AG04450 (cell line): Measurements from ENCODE around the gene MT2A. TPM values are rescaled to one million over a fixed set of nuclear protein-coding genes. Genes with fewer than 3 reads are reported as not detected.
"Not testable (repeated sequence)": the region's sequence is repeated elsewhere in the genome, so short reads cannot be mapped to it uniquely, and the experiment has no call there.

Experiments
- CTCF ChIA-PET: fragments of 300-600, 350-600 bp; formaldehyde crosslinking; extraction: SDS; loops from one replicate; lab custom pipeline; 2022; ENCODE audit warnings: antibody characterized with exemption, inconsistent platforms; lab: Charles Lee
- POLR2A ChIA-PET: fragments of 350-600 bp; formaldehyde crosslinking; extraction: SDS; loops from one replicate; lab custom pipeline; 2021; ENCODE audit warnings: antibody characterized with exemption, inconsistent platforms; lab: Yijun Ruan, JAX
- DNase-seq: peaks from one replicate; pipeline ENCODE4 v3.0.0-alpha.2; 2011; ENCODE audit warnings: low read depth, low spot score
- H3K27ac ChIP-seq: one replicate; pipeline ENCODE4 v1.5.1; 2012; ENCODE audit warnings: low read depth, low read length, control low read depth
- H3K27me3 ChIP-seq: one replicate; pipeline ENCODE4 v1.6.0; 2012; ENCODE audit warnings: low read length; ENCODE audit not compliant: control insufficient read depth, insufficient read depth
- H3K4me3 ChIP-seq: 2 replicates; pipeline ENCODE4 v1.5.1; 2011; ENCODE audit warnings: mild to moderate bottlenecking, low read depth, low read length, control low read depth
- H3K9me3 ChIP-seq: 2 replicates; pipeline ENCODE4 v1.5.1; 2012; ENCODE audit warnings: low read length; ENCODE audit not compliant: control insufficient read depth, insufficient read depth
- CTCF ChIP-seq: IDR thresholded peaks from 2 replicates; pipeline ENCODE4 v1.5.1; 2011; ENCODE audit warnings: low read depth, low read length, control low read depth, inconsistent platforms
- polyA plus RNA-seq: library from polyadenylated mRNA; depleted of rRNA; stranded (reverse); fragments of >200 nt; gene quantifications from 2 replicates; pipeline ENCODE4 v1.2.3, GENCODE V29; 2011

The MT2A gene
- polyA plus RNA-seq, 1 experiment = 82.6 TPM

GRCh38 chr16:56576585-56577299 is 31.6 kb upstream of the MT2A start:
- Histone ChIP-seq H3K27me3 (no peaks in the 10 kb centered on the region), H3K4me3 (no peak overlapping the region), H3K27ac (no peak overlapping the region), H3K9me3 (no peaks in the 10 kb centered on the region)
- peak; percentile 76 for TF ChIP-seq CTCF
- ChIA-PET POLR2A (interaction anchor here (0.6 kb wide), 2 partner anchors 123 to 192 kb away, joined by 3 read pairs; no protein-coding TSS in a partner anchor), CTCF (interaction anchor here (0.6 to 4.5 kb wide), 13 partner anchors 12 to 276 kb away, joined by 3 to 71 read pairs (median 4); partner anchors contain the start of gene MT4)
- DNase-seq = peak; percentile 8

DNA sequence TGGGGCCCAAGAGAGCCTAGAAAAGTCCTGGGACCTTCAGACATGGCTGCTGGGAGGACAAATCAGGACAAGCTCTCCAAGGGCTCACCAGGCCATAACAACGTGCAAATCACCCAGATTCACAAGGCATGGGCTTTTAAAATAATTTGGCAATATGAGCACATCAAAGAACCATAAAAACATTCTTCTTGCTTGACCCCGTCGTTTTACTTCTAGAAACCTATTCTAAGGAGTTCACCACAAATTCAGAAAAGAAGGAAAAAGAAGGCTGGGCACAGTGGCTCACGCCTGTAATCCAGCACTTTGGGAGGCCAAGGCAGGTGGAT is 31.1 kb upstream of the MT2A start:
- no peak for TF ChIP-seq CTCF
- H3K27me3 ChIP-seq = no peaks in the 10 kb centered on the region
- CTCF ChIA-PET = interaction anchor here (0.5 to 4.5 kb wide), 11 partner anchors 13 to 275 kb away, joined by 3 to 71 read pairs (median 4); partner anchors contain the start of gene MT4
- H3K4me3 ChIP-seq = no peak overlapping the region
- no peak for DNase-seq
- no peak overlapping the region for H3K27ac ChIP-seq
- no peaks in the 10 kb centered on the region for H3K9me3 ChIP-seq
- POLR2A ChIA-PET = interaction anchor here (0.6 kb wide), 1 partner anchor 123 kb away, joined by 3 read pairs; no protein-coding TSS in a partner anchor

- ChIA-PET CTCF (no interaction called here), POLR2A (no interaction called here)
- no peak for TF ChIP-seq CTCF
Observed at GRCh38 chr16:56580391-56581048, 27.9 kb upstream of the MT2A start.

DNA sequence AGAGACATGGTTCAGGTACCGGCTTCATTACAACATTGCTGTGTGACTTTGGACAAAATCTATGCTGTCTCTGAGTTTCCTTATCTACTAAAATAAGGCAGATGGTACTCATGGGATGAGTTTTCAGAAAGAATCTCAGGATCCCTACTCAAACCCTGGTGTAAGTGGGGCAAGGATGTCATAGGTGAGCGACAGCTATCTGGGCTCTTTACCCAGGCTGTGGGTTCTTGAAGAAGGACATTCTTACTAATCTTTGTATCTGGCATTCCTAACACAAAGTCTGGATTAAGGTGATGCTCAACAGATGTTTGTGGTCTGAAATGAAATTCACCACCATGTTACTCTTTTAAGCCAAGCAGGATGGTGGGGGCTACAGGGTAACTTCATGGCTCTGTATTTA is 25.5 kb upstream of the MT2A start:
- CTCF ChIA-PET = interaction anchor here (1.2 to 1.8 kb wide), 2 partner anchors 18 to 119 kb away, joined by 4 to 9 read pairs; no protein-coding TSS in a partner anchor
- H3K9me3 ChIP-seq, H3K27ac ChIP-seq, H3K4me3 ChIP-seq, POLR2A ChIA-PET, DNase-seq: not testable (repeated sequence)
- peaks cover 32% of the 10 kb centered on the region for H3K27me3 ChIP-seq

More at GRCh38 chr16:56580391-56581048, 27.9 kb upstream of the MT2A start:
- Histone ChIP-seq H3K27ac (no peak overlapping the region), H3K9me3 (no peaks in the 10 kb centered on the region), H3K27me3 (peaks cover 19% of the 10 kb centered on the region), H3K4me3 (no peak overlapping the region)
- no peak for DNase-seq

- ChIA-PET CTCF (interaction anchor here (1.2 kb wide), 1 partner anchor 17 kb away, joined by 4 read pairs; no protein-coding TSS in a partner anchor), POLR2A (no interaction called here)
- Histone ChIP-seq H3K27ac (no peak overlapping the region), H3K9me3 (no peaks in the 10 kb centered on the region), H3K27me3 (peaks cover 38% of the 10 kb centered on the region), H3K4me3 (no peak overlapping the region)
- DNase-seq = no peak
- no peak for TF ChIP-seq CTCF
Observed at GRCh38 chr16:56583351-56584168, 24.8 kb upstream of the MT2A start.
